Osteoblast (primary cell): ENCODE results near the gene BAZ1A. TPM values are rescaled to one million over a fixed set of nuclear protein-coding genes. Genes with fewer than 3 reads are reported as not detected.

ENCODE experiments used
- DNase-seq: peaks from one replicate; pipeline ENCODE4 v3.0.0; 2011; ENCODE audit warnings: low spot score, mixed read lengths; ENCODE audit not compliant: insufficient read length; ENCODE audit errors: missing footprints
- H2AFZ ChIP-seq: 2 replicates; pipeline ENCODE4 v1.6.0; 2011; ENCODE audit warnings: mild to moderate bottlenecking, low read length
- H3K27ac ChIP-seq: 2 replicates; pipeline ENCODE4 v1.5.1; 2011; ENCODE audit warnings: mild to moderate bottlenecking, low read depth, low read length, moderate library complexity
- H3K27me3 ChIP-seq: 2 replicates; pipeline ENCODE4 v1.6.0; 2012; ENCODE audit warnings: mild to moderate bottlenecking, control low read depth, inconsistent platforms, low read length, moderate library complexity; ENCODE audit not compliant: insufficient read depth
- H3K36me3 ChIP-seq: 2 replicates; pipeline ENCODE4 v1.5.1; 2011; ENCODE audit warnings: mild to moderate bottlenecking, low read length, control low read depth, moderate library complexity; ENCODE audit not compliant: insufficient read depth
- H3K4me1 ChIP-seq: 2 replicates; pipeline ENCODE4 v1.5.1; 2011; ENCODE audit warnings: mild to moderate bottlenecking, low read length, control low read depth, moderate library complexity; ENCODE audit not compliant: insufficient read depth
- H3K4me2 ChIP-seq: 2 replicates; pipeline ENCODE4 v1.6.0; 2011; ENCODE audit warnings: mild to moderate bottlenecking, low read length; ENCODE audit not compliant: insufficient read depth
- H3K4me3 ChIP-seq: fragments of 200-600 bp; sonication (generic); 3 replicates; pipeline ENCODE4 v1.5.1; 2012; ENCODE audit warnings: mild to moderate bottlenecking, low read length, inconsistent platforms; ENCODE audit not compliant: insufficient read depth
- H3K79me2 ChIP-seq: 2 replicates; pipeline ENCODE4 v1.6.0; 2012; ENCODE audit warnings: mild to moderate bottlenecking, low read length, control low read depth, inconsistent platforms; ENCODE audit not compliant: insufficient read depth
- H3K9me3 ChIP-seq: 2 replicates; pipeline ENCODE4 v1.5.1; 2011; ENCODE audit warnings: low read depth, low read length, control low read depth
- H4K20me1 ChIP-seq: 2 replicates; pipeline ENCODE4 v1.6.0; 2012; ENCODE audit warnings: mild to moderate bottlenecking, low read length, control low read depth; ENCODE audit not compliant: insufficient read depth
- total RNA-seq: library from RNA; depleted of rRNA; stranded (reverse); fragments of >200 nt; gene quantifications from 2 replicates; pipeline ENCODE4 v1.2.3, GENCODE V29; 2012
- TF ChIP-seq, protein P1 (sequence below): IDR thresholded peaks from 2 replicates; pipeline ENCODE4 v1.5.1; 2011; ENCODE audit warnings: mild to moderate bottlenecking, low read depth, low read length, moderate library complexity; ENCODE audit errors: extremely low read depth

BAZ1A gene
- total RNA-seq, 1 donor: 23.9 TPM

DNA sequence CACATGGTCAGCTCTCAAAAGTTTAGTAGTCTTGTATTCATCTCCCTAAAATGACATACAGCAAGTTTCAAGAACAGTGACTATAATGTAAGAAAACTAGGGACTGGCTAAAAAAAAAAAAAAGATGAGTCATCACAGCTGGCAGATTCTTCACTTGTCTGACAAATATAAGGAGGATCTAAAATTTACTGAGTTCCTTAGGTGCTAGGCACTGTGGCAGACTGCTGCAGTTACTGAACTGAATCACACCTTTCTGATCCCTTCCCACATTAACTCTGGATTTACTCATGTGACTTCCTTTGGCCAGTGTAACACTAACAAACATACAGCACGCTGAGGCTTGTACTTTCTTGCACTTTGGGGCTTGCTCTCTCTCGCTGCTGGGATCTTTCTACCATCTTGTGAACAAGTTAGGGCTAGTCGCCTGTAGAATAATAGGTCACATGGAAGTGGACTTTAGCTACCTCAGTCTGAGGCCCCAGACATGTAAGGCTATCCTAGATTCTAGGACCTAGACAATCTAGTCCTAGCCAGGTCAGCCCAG, 32.1 kb downstream of the BAZ1A start:
- peak overlapping the region; percentile 4 for H2AFZ ChIP-seq
- no peaks in the 10 kb centered on the region for H3K27me3 ChIP-seq
- TF ChIP-seq, protein P1, sequence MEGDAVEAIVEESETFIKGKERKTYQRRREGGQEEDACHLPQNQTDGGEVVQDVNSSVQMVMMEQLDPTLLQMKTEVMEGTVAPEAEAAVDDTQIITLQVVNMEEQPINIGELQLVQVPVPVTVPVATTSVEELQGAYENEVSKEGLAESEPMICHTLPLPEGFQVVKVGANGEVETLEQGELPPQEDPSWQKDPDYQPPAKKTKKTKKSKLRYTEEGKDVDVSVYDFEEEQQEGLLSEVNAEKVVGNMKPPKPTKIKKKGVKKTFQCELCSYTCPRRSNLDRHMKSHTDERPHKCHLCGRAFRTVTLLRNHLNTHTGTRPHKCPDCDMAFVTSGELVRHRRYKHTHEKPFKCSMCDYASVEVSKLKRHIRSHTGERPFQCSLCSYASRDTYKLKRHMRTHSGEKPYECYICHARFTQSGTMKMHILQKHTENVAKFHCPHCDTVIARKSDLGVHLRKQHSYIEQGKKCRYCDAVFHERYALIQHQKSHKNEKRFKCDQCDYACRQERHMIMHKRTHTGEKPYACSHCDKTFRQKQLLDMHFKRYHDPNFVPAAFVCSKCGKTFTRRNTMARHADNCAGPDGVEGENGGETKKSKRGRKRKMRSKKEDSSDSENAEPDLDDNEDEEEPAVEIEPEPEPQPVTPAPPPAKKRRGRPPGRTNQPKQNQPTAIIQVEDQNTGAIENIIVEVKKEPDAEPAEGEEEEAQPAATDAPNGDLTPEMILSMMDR: no peak
- peak; percentile 87 for DNase-seq
- H3K4me3 ChIP-seq: no peak overlapping the region
- H4K20me1 ChIP-seq: no peaks in the 10 kb centered on the region
- H3K36me3 ChIP-seq: no peaks in the 10 kb centered on the region
- H3K79me2 ChIP-seq: peaks cover 27% of the 10 kb centered on the region
- peak overlapping the region; percentile 15 for H3K4me2 ChIP-seq
- no peaks in the 10 kb centered on the region for H3K9me3 ChIP-seq
- H3K27ac ChIP-seq: peak overlapping the region; percentile 30
- peaks cover 9% of the 10 kb centered on the region for H3K4me1 ChIP-seq

DNA sequence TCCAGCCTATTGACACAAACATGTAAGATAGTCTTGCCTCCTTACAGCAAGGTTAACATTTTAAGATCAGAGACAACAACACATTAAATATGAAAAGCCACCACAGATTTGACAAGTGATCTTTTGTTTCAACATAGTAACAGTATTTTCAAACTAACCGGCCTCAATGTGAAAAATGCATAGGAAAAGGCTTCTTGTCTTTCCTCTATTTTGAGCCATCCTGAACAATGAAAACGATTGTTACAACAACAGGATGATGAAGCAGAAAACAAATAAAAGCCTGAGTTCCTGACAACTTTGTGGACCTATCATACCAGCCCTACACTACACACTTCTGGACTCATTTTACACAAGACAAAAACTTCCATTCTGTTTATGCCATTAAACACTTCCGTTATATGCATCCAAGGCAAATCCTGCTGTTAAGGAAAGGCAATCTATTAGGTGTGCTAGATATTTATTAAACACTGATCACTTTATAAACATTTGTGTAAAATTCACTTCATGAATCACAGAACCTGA, 37.3 kb downstream of the BAZ1A start:
- DNase-seq: peak; percentile 75
- Histone ChIP-seq H3K9me3 (no peaks in the 10 kb centered on the region), H3K4me2 (no peak overlapping the region), H3K79me2 (peaks cover 49% of the 10 kb centered on the region), H3K27ac (no peak overlapping the region), H4K20me1 (peaks cover 6% of the 10 kb centered on the region), H3K27me3 (no peaks in the 10 kb centered on the region), H3K36me3 (no peaks in the 10 kb centered on the region), H3K4me3 (no peak overlapping the region), H2AFZ (no peak overlapping the region), H3K4me1 (peaks cover 3% of the 10 kb centered on the region)
- TF ChIP-seq, protein P1: no peak

DNA sequence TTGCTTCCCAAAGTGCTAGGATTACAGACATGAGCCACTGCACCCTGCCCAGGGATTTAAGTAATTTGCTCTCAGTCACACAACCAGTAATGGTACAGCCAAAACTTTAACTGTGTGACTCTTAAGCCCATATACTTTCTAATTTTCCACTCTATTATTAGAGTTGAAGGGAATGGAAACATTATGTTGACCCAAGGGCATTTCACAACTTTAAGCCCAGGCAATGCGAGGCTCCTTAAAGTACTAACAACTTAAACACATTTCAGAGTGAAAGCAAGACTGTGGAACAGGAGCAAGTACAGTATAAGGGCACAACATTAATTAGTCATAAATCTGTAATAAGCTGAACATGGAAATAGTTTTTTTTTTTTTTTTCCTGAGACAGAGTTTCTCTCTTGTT, 39.8 kb downstream of the BAZ1A start:
- no peaks in the 10 kb centered on the region for H3K27me3 ChIP-seq
- TF ChIP-seq, protein P1: no peak
- DNase-seq: no peak
- peaks cover 4% of the 10 kb centered on the region for H3K36me3 ChIP-seq
- peaks cover 54% of the 10 kb centered on the region for H3K79me2 ChIP-seq
- H3K4me3 ChIP-seq: no peak overlapping the region
- H3K4me1 ChIP-seq: no peaks in the 10 kb centered on the region
- H2AFZ ChIP-seq: no peak overlapping the region
- H3K4me2 ChIP-seq: no peak overlapping the region
- no peaks in the 10 kb centered on the region for H3K9me3 ChIP-seq
- H4K20me1 ChIP-seq: peaks cover 6% of the 10 kb centered on the region
- no peak overlapping the region for H3K27ac ChIP-seq

DNA sequence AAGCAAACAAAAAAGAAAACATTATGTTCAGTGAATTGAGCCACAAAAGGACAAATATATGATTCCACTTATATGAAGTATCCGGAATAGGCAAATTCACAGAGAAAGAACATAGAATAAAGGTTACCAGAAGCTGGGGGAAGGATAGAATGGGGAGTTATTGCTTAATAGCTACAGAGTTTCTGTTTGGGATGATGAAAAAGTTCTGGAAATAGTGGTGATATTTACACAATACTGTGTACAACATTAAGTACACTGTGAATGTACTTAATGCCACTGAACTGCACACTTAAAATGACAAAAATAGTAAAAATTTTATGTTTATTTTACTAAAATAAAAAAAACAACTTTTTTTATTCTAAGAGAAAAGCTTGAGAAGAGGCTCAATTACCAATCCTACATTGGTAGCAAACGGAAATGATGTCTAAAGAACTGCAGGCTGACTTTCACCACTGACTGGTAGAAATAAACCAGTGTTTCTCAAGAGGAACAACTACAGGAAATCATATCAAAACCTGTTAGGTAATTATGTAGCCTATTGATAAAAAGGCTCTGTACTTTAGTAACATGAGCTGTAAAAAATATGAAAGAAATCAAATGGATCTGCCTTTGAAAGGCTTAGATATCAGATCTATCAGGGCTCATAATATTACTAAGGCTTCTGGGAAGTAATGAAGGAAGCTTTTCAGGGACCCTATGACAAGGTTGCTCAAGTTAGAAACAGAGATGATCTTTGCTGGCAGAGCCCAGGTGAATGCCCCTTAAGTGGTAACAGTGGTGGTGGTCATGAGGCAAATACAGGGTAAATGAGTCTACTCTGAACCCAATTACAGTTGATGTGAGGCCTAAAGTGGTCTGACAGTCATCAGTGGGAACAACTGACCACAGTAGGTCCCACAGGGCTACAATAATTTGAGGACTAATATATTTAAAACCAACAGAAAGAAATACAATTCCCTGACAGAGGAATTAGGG, 41.3 kb downstream of the BAZ1A start:
- H4K20me1 ChIP-seq: peaks cover 6% of the 10 kb centered on the region
- H2AFZ ChIP-seq: no peak overlapping the region
- H3K36me3 ChIP-seq: peaks cover 4% of the 10 kb centered on the region
- H3K27ac ChIP-seq: peak overlapping the region; percentile 2
- H3K4me2 ChIP-seq: no peak overlapping the region
- H3K79me2 ChIP-seq: peaks cover 60% of the 10 kb centered on the region
- TF ChIP-seq, protein P1: no peak
- H3K9me3 ChIP-seq: no peaks in the 10 kb centered on the region
- H3K4me3 ChIP-seq: no peak overlapping the region
- DNase-seq: no peak
- no peaks in the 10 kb centered on the region for H3K27me3 ChIP-seq
- no peaks in the 10 kb centered on the region for H3K4me1 ChIP-seq
